GM19468 (cell line): ENCODE results near the gene LHX4.

Source experiments
- ATAC-seq: cut with Tn5 transposase; IDR thresholded peaks from one replicate; pipeline ENCODE4 v1.9.1; 2021; ENCODE audit warnings: mild to moderate bottlenecking, moderate library complexity, moderate number of reproducible peaks; ENCODE audit not compliant: unreplicated experiment; ENCODE audit errors: extremely low read depth

Gene LHX4

GRCh38 chr1:180254854-180255253 is 24.8 kb downstream of the LHX4 start:
- no peak for ATAC-seq

- ATAC-seq = no peak
These were observed 25.7 kb downstream of the LHX4 start for GRCh38 chr1:180255536-180256340.

GRCh38 chr1:180256341-180257027 is 26.4 kb downstream of the LHX4 start:
- no peak for ATAC-seq

GRCh38 chr1:180257028-180257386 is 26.9 kb downstream of the LHX4 start:
- ATAC-seq = no peak

GRCh38 chr1:180257486-180257885 is 27.4 kb downstream of the LHX4 start:
- no peak for ATAC-seq

- ATAC-seq = no peak
These were observed 28.2 kb downstream of the LHX4 start for GRCh38 chr1:180258290-180258689.

GRCh38 chr1:180258935-180259334 is 28.9 kb downstream of the LHX4 start:
- ATAC-seq = no peak

- no peak for ATAC-seq
These were observed 29.6 kb downstream of the LHX4 start for GRCh38 chr1:180259431-180260338.

- ATAC-seq = no peak
These were observed 30.5 kb downstream of the LHX4 start for GRCh38 chr1:180260541-180260940.

GRCh38 chr1:180261030-180261429 is 31.0 kb downstream of the LHX4 start:
- no peak for ATAC-seq

- ATAC-seq = no peak
These were observed 31.6 kb downstream of the LHX4 start for GRCh38 chr1:180261524-180262155.

- ATAC-seq = no peak
These were observed 32.8 kb downstream of the LHX4 start for GRCh38 chr1:180262628-180263488.

GRCh38 chr1:180264595-180264994 is 34.5 kb downstream of the LHX4 start:
- no peak for ATAC-seq

GRCh38 chr1:180265201-180265600 is 35.1 kb downstream of the LHX4 start:
- no peak for ATAC-seq

- ATAC-seq = no peak
These were observed 35.8 kb downstream of the LHX4 start for GRCh38 chr1:180265871-180266270.

- ATAC-seq = no peak
These were observed 36.5 kb downstream of the LHX4 start for GRCh38 chr1:180266275-180267210.

GRCh38 chr1:180267211-180267561 is 37.1 kb downstream of the LHX4 start:
- no peak for ATAC-seq

GRCh38 chr1:180267761-180268555 is 37.9 kb downstream of the LHX4 start:
- ATAC-seq = no peak
